CD4-positive, alpha-beta memory T cell (primary cell): ENCODE data around the gene NRXN3. TPM values are rescaled to one million over a fixed set of nuclear protein-coding genes. Genes with fewer than 3 reads are reported as not detected.

Experiments used
- CTCF ChIA-PET: fragments of 350-600 bp; sonication (Branson Sonifier 250); formaldehyde crosslinking; loops from one replicate; lab custom pipeline; 2021; ENCODE audit warnings: inconsistent platforms; ENCODE audit not compliant: partially characterized antibody; lab: Charles Lee
- POLR2A ChIA-PET: fragments of 350-600 bp; sonication (Branson Sonifier 250); formaldehyde crosslinking; loops from one replicate; lab custom pipeline; 2021; ENCODE audit not compliant: partially characterized antibody; lab: Charles Lee
- DNase-seq, 5 donors: peaks; one replicate each; pipeline versions ENCODE4 v3.0.0 to v3.0.0-alpha.2; 2020 to 2022; ENCODE audit warnings: mixed read lengths in 1 of 5
- H3K27ac ChIP-seq: one replicate; pipeline ENCODE4 v1.7.0; 2013; ENCODE audit warnings: low read depth, low read length
- H3K27me3 ChIP-seq: 2 replicates; pipeline ENCODE4 v1.7.0; 2013; ENCODE audit warnings: mild to moderate bottlenecking, low read length, moderate library complexity; ENCODE audit not compliant: insufficient read depth
- H3K36me3 ChIP-seq: 2 replicates; pipeline ENCODE4 v1.7.0; 2013; ENCODE audit warnings: mild to moderate bottlenecking, low read length, moderate library complexity; ENCODE audit not compliant: insufficient read depth
- H3K4me1 ChIP-seq: 2 replicates; pipeline ENCODE4 v1.7.0; 2013; ENCODE audit warnings: mild to moderate bottlenecking, low read length, moderate library complexity; ENCODE audit not compliant: insufficient read depth
- H3K4me3 ChIP-seq, 2 donors: one replicate each; pipeline ENCODE4 v1.7.0; 2013; ENCODE audit warnings: low read length in 2 of 2, mild to moderate bottlenecking in 1 of 2
- H3K9me3 ChIP-seq, 2 donors: one replicate each; pipeline ENCODE4 v1.7.0; 2013; ENCODE audit warnings: low read length in 2 of 2, control low read depth in 1 of 2; ENCODE audit not compliant: control insufficient read depth in 1 of 2
- H3K27ac Mint-ChIP-seq, 7 donors: one replicate each; pipeline ENCODE4 v1.8.0; 2020 to 2021; ENCODE audit warnings: mixed read lengths in 7 of 7, mild to moderate bottlenecking in 6 of 7, inconsistent platforms in 3 of 7, moderate library complexity in 3 of 7
- H3K27me3 Mint-ChIP-seq, 2 donors: one replicate each; pipeline ENCODE4 v1.8.0; 2020 to 2021; ENCODE audit warnings: mixed read lengths in 2 of 2
- H3K36me3 Mint-ChIP-seq, 2 donors: one replicate each; pipeline ENCODE4 v1.8.0; 2020 to 2021; ENCODE audit warnings: mixed read lengths in 2 of 2, inconsistent platforms in 1 of 2, mild to moderate bottlenecking in 1 of 2
- H3K4me1 Mint-ChIP-seq, 4 donors: one replicate each; pipeline ENCODE4 v1.8.0; 2020 to 2021; ENCODE audit warnings: mixed read lengths in 4 of 4, mild to moderate bottlenecking in 1 of 4
- H3K4me3 Mint-ChIP-seq, 8 donors: one replicate each; pipeline ENCODE4 v1.8.0; 2020 to 2021; ENCODE audit warnings: mixed read lengths in 8 of 8, mild to moderate bottlenecking in 7 of 8, moderate library complexity in 6 of 8, inconsistent platforms in 3 of 8
- H3K9me3 Mint-ChIP-seq, 8 donors: one replicate each; pipeline ENCODE4 v1.8.0; 2020 to 2021; ENCODE audit warnings: mixed read lengths in 8 of 8, mild to moderate bottlenecking in 5 of 8, inconsistent platforms in 3 of 8, moderate library complexity in 1 of 8
- intact Hi-C: fragments of 100-400 bp; cut with micrococcal nuclease; formaldehyde crosslinking; loops from one replicate; pipeline ENCODE4 v1.15.1; 2023
- polyA plus RNA-seq, 2 donors: library from polyadenylated mRNA; unstranded; fragments of 300-500 nt; fragmentation: Illumina TruSeq; gene quantifications; one replicate each; pipeline ENCODE4 v1.2.3, GENCODE V29; 2021
- total RNA-seq, 2 experiments: library from RNA; stranded (reverse); gene quantifications; one replicate each; pipeline ENCODE4 v1.2.3, GENCODE V29; 2021

The NRXN3 gene
- total and polyA plus RNA-seq, 4 experiments from 2014 or later = not detected

DNA sequence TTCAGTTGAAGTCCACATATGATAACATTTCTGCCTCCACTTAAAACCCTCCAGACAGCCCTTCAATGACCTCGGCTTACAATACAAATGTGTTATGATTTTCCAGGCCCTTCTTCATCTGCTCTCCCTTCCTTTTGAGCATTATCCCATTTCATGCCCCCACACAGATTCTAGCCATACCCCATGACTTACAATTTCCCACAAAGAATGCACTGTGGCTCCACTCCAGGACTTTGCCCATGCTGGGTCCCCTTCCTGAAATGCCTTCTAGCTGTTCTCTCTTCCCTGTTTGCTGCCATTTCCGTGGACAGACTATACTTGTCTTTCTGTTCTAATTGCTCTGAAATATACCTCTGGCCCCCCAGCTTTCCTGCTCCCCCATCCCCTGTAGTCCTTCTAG is 1078.0 kb downstream of the NRXN3 start:
- POLR2A ChIA-PET = no interaction called here
- no peak overlapping the region for H3K27ac ChIP-seq

DNA sequence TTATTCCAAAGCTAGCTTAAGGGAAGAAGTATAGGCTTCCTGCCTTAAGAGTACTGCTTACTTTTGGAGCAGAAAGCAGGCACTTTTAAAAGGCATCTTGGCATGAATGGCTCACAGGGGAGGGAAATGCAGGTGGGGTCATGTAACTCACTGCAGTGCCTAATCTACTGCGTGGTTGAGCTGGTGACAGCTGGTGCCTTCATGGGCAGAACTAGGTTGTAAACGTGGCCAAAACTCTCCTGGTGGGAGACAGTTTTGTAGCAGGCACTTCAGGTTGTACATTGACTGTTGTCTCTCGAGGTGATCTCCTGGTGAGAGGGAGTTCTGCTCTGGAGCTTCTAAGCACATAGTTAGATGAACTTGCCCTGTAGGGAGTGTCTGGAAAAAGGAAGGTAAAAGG is 1078.6 kb downstream of the NRXN3 start:
- Mint-ChIP-seq H3K4me1 (no peaks in the 10 kb centered on the region), H3K4me3 (no peak overlapping the region), H3K27me3 (no peaks in the 10 kb centered on the region), H3K27ac (no peak overlapping the region), H3K36me3 (no peaks in the 10 kb centered on the region), H3K9me3 (peaks cover 0 to 11% (median 1%) of the 10 kb centered on the region in 8 donors)
- H3K27me3 ChIP-seq = no peaks in the 10 kb centered on the region
- H3K4me1 ChIP-seq = no peaks in the 10 kb centered on the region
- POLR2A ChIA-PET = no interaction called here
- no peaks in the 10 kb centered on the region for H3K9me3 ChIP-seq
- no peak overlapping the region for H3K27ac ChIP-seq
- CTCF ChIA-PET = no interaction called here
- no peak for DNase-seq
- no peak overlapping the region for H3K4me3 ChIP-seq
- no peaks in the 10 kb centered on the region for H3K36me3 ChIP-seq
- intact Hi-C loops = no loop called here

More for the DNA sequence above, 1078.0 kb downstream of the NRXN3 start:
- no peaks in the 10 kb centered on the region for H3K4me1 Mint-ChIP-seq
- no peaks in the 10 kb centered on the region for H3K4me1 ChIP-seq
- no peak overlapping the region for H3K4me3 Mint-ChIP-seq
- no peaks in the 10 kb centered on the region for H3K36me3 Mint-ChIP-seq
- no peaks in the 10 kb centered on the region for H3K9me3 ChIP-seq
- CTCF ChIA-PET = interaction anchor here (1.1 kb wide), 1 partner anchor 11 kb away, joined by 3 read pairs; no protein-coding TSS in a partner anchor
- H3K27ac Mint-ChIP-seq = no peak overlapping the region
- no peaks in the 10 kb centered on the region for H3K36me3 ChIP-seq
- no peak overlapping the region for H3K4me3 ChIP-seq
- H3K9me3 Mint-ChIP-seq = peaks cover 0 to 11% (median 1%) of the 10 kb centered on the region in 8 donors
- H3K27me3 ChIP-seq = no peaks in the 10 kb centered on the region
- H3K27me3 Mint-ChIP-seq = no peaks in the 10 kb centered on the region
- intact Hi-C loops = no loop called here
- no peak for DNase-seq

DNA sequence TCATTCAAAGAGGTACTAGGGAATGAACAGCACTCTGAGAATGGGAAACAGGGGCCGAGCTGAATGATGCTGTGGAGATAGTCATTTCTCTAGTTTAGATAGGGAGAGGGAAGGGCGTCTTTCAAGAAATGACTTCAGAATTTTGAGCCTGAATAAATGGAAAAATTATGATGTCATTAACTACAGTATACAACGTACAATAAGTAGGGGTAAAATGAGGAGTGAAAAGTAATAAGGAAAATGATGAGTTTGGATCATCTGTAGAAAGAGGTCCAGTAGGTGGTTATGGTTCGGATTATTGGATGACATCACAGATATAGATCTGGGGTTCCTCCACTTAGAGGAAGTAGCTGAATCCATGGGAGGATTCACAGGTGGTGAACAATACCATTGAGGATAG is 1081.1 kb downstream of the NRXN3 start:
- DNase-seq = no peak
- no peak overlapping the region for H3K27ac ChIP-seq
- Mint-ChIP-seq H3K4me1 (no peaks in the 10 kb centered on the region), H3K27me3 (no peaks in the 10 kb centered on the region), H3K36me3 (no peaks in the 10 kb centered on the region), H3K27ac (no peak overlapping the region), H3K9me3 (peaks cover 0 to 11% (median 1%) of the 10 kb centered on the region in 8 donors), H3K4me3 (no peak overlapping the region)
- no peaks in the 10 kb centered on the region for H3K4me1 ChIP-seq
- no peaks in the 10 kb centered on the region for H3K9me3 ChIP-seq
- ChIA-PET POLR2A (no interaction called here), CTCF (no interaction called here)
- no peaks in the 10 kb centered on the region for H3K36me3 ChIP-seq
- intact Hi-C loops = no loop called here
- H3K27me3 ChIP-seq = no peaks in the 10 kb centered on the region
- H3K4me3 ChIP-seq = no peak overlapping the region

DNA sequence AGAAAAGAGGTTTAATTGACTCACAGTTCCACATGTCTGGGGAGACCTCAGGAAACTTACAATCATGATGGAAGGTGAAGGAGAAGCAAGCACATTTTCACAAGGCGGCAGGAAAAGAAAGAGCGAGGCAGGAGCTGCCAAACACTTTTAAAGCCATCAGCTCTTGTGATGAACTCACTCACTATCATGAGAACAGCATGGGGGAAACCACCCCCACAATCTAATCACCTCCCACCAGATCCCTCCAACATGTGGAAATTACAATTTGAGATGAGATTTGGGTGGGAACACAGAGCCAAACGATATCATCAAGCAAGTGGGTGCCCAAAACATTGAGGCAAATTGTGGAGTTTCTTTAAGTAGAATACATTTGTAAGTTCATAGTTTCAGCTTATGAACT is 1083.4 kb downstream of the NRXN3 start:
- no peaks in the 10 kb centered on the region for H3K27me3 ChIP-seq
- no peaks in the 10 kb centered on the region for H3K36me3 ChIP-seq
- Mint-ChIP-seq H3K4me1 (no peaks in the 10 kb centered on the region), H3K9me3 (peaks cover 0 to 16% (median 4%) of the 10 kb centered on the region in 8 donors), H3K4me3 (no peak overlapping the region), H3K27ac (no peak overlapping the region), H3K27me3 (no peaks in the 10 kb centered on the region), H3K36me3 (no peaks in the 10 kb centered on the region)
- ChIA-PET POLR2A (no interaction called here), CTCF (interaction anchor here (1.5 kb wide), 1 partner anchor 10 kb away, joined by 4 read pairs; no protein-coding TSS in a partner anchor)
- intact Hi-C loops = no loop called here
- H3K9me3 ChIP-seq = no peaks in the 10 kb centered on the region
- DNase-seq = no peak
- no peak overlapping the region for H3K4me3 ChIP-seq
- H3K27ac ChIP-seq = no peak overlapping the region
- H3K4me1 ChIP-seq = no peaks in the 10 kb centered on the region

DNA sequence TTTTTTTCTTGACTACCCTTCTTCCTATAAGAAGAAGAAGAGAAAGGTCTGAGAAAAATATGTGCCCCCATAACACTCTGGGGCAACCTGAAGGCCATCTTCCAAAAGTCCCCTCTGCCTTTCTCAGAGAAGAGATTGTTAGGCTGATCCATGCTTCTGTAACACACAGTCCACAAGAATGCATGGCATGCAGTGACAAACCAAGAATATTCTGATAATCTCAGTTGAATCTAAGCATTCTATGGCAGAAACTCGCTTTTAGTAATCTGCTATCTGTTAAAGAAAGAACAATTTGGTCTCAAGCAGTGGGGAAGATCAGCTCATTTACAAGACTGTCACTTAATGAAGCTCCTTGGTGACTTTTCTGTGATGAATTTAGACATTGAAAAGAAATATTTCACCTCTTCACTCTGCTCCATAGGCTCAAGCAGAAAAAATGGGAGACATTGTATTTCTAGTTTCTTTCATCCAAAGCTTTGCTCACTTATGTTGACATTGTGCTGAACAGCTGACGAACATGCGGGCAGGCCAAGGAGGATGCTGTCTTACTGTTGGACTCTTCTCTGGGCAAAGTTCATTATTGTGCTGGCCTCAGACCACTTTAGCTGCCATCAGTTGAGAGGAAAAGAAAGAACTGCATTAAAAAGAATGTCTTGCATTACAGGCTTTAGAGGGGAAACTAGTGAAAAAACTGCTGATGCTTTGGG is 1084.0 kb downstream of the NRXN3 start:
- Mint-ChIP-seq H3K27me3 (no peaks in the 10 kb centered on the region), H3K36me3 (no peaks in the 10 kb centered on the region), H3K4me3 (no peak overlapping the region), H3K27ac (no peak overlapping the region), H3K4me1 (no peaks in the 10 kb centered on the region), H3K9me3 (peaks cover 0 to 16% (median 4%) of the 10 kb centered on the region in 8 donors)
- intact Hi-C loops = no loop called here
- no peak overlapping the region for H3K27ac ChIP-seq
- no peaks in the 10 kb centered on the region for H3K36me3 ChIP-seq
- no peaks in the 10 kb centered on the region for H3K27me3 ChIP-seq
- no peak overlapping the region for H3K4me3 ChIP-seq
- CTCF ChIA-PET = interaction anchor here (1.5 kb wide), 1 partner anchor 10 kb away, joined by 4 read pairs; no protein-coding TSS in a partner anchor
- H3K4me1 ChIP-seq = no peaks in the 10 kb centered on the region
- POLR2A ChIA-PET = no interaction called here
- H3K9me3 ChIP-seq = no peaks in the 10 kb centered on the region
- DNase-seq = no peak

DNA sequence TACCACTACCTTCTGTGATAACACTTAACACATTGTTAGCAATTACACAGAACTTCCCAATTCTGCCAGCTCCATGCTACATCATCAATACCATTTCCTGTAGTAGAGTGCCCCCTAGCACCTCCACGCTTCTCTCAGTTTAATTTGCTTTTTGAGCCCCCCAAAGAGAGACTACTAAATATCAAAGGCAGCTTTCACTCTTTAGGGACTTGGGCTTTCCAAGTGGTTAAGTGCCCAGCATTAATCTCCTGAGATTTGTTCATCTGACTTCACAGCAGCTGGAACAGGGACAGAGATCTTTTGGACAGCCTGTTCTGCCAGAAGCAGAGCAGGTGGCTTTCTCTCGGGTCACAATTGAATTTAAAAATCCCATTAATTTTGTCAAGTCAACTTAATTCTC is 1086.2 kb downstream of the NRXN3 start:
- H3K4me1 ChIP-seq = no peaks in the 10 kb centered on the region
- H3K4me1 Mint-ChIP-seq = no peaks in the 10 kb centered on the region
- intact Hi-C loops = no loop called here
- no peaks in the 10 kb centered on the region for H3K9me3 ChIP-seq
- no peaks in the 10 kb centered on the region for H3K36me3 Mint-ChIP-seq
- no peaks in the 10 kb centered on the region for H3K27me3 ChIP-seq
- DNase-seq = no peak
- H3K27ac ChIP-seq = no peak overlapping the region
- no peak overlapping the region for H3K4me3 Mint-ChIP-seq
- H3K9me3 Mint-ChIP-seq = peaks cover 0 to 12% (median 5%) of the 10 kb centered on the region in 8 donors
- ChIA-PET CTCF (no interaction called here), POLR2A (no interaction called here)
- no peaks in the 10 kb centered on the region for H3K27me3 Mint-ChIP-seq
- no peaks in the 10 kb centered on the region for H3K36me3 ChIP-seq
- H3K27ac Mint-ChIP-seq = no peak overlapping the region
- H3K4me3 ChIP-seq = no peak overlapping the region

DNA sequence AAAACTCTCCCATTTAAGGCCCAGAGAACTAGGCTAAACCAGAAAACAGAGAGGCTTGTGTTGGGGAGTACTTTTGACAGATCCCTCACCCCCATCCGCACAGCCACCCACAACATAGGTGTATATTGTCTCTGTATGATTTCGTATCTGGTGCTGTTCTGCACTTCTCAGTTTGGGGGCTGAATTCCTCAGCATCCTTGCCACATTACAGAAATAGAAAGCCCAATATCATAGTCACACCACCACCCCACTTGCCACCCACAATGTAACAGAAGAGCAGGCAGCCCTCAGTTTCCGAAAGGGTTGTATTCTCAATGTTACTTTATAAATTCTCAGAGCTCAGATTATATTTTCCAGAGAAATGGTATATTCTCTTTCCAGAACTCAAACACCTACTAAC is 1090.2 kb downstream of the NRXN3 start:
- Mint-ChIP-seq H3K4me1 (no peaks in the 10 kb centered on the region), H3K4me3 (no peak overlapping the region), H3K36me3 (no peaks in the 10 kb centered on the region), H3K27me3 (no peaks in the 10 kb centered on the region), H3K9me3 (peaks cover 0 to 11% (median 5%) of the 10 kb centered on the region in 8 donors), H3K27ac (no peak overlapping the region)
- Histone ChIP-seq H3K27me3 (no peaks in the 10 kb centered on the region), H3K4me3 (no peak overlapping the region), H3K27ac (no peak overlapping the region), H3K9me3 (no peaks in the 10 kb centered on the region), H3K36me3 (no peaks in the 10 kb centered on the region), H3K4me1 (no peaks in the 10 kb centered on the region)
- POLR2A ChIA-PET = no interaction called here
- no peak for DNase-seq
- CTCF ChIA-PET = no interaction called here
- intact Hi-C loops = no loop called here
